ENCODE measurements around the gene SUSD2.

The SUSD2 gene

DNA sequence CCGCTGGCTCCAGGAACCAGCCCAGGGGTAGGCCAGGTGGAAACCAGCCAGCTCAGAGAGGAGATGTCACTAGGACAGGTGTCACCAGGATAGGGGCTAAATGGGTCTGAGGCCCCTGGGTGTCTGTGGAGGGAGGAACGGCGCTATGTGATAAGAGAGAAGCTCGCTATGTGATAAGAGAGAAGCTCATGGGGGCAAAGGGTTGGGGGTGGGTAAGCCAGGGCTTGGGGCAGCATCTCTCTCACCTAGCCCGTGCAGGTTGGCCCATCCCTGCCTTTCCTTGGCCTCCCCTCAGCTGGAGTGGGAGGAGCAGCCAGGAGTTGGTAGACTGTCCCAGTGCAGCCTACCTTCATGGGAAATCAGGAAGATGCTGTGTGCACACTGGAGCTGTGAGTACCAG, 26.5 kb upstream of the SUSD2 start:
- DNase-seq, result no peak

DNA sequence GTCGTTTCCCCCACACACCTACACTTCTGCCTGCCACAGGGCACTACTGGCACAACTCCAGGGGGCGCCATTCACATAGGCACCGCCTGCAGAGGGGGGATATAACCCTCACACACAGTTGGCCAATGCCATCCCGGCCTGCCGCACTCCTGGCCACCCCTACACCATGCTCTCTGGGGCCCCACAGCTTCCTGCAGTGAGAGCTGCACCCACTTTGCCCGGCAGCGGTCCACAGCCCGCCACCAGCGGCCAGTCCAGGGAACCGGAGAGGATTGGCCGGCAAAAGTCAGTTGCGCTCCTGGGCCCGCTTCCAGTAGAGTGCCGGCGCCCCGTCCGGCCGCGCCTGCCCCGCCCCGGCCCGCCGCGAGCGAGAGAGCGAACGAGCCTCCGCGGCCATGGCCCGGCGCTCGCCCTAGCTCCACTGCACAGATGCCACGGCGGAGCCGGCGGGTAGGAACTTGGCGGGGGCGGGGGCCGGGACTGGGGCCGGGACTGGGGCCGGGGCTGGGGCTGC, 25.6 kb upstream of the SUSD2 start:
- DNase-seq, result no peak

DNA sequence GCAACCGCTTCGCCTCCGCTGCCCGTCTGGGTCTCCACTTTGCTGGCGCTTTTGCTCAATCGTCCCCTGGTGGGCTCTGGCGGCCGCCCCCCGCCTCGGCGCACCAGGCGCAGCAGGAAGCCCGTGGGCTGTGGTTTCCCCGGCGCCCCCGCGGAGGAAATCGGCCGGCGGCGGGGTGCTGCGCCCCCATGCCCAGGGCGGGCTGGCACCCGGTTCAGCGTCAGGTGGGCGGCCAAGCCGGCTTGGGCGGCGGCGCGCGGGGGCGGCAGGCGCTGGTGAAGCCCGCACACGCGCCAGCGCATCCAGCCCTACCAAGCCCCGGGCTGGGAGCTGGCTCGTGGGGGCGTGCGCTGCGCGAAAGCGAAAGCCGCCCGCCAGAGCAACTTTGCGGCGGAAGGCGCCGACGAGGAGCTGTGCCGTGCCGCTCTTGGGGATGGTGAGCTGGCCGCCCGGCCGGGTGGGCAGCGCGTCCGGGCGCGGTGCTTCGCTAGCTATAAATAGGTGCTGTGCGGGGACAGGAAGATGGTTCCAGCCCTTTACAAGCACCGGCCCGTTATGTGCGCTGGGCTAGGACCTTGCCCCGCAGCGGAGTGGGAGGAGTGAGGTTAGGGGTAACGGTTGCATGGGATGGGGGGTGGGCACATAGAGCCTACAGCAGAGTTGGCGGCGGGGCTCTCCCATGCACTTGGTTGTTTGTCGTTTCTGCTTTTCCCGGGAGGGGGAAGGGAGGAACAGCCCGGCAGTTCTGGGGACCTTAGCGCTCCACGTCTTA, 25.0 kb upstream of the SUSD2 start:
- DNase-seq, result no peak

DNA sequence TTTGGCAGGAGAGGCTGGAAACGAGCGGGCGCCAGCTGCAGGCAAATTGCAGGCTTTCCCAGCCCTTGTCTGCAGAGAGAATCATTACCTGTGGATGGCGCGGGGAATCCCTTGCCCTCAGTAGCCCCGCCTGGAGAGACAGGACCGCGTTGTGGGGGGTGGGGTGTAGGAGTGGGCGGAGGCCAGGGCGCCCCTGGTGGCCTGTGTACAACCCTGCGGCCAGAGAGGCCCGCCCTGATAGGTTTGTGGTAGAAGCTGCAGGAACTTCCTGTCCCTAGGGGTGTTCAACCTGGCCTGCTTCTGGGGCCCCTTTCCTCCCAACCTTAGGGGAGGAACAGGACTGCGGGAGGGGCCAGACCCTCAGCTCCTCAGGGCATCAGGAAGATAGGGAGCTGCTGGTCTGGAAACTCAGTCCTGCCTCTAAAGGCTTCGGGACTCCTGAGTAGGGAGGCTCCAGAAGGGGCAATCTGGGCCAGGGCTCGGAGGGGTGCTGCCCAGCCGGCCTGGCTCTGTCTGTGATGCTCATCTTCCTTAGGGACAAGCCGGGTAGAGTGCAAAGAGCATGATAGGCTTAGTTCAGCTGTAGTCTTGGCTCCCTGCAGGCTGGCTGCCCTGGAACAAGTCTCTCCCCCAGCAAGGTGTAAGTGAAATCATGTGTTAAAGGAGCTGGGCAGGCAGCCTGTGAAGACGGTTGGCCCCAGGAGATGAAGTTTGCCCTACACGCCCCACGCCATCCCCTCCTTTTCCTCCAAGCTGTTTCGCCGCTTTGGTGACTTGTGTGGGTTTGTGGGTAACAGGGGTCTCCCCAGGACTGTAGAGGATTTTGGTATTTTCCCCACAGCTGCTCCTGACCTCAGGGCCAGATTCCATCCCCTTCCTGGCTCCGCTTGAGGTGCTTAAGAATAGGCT, 24.1 kb upstream of the SUSD2 start:
- DNase-seq, result peak; percentile 26

DNA sequence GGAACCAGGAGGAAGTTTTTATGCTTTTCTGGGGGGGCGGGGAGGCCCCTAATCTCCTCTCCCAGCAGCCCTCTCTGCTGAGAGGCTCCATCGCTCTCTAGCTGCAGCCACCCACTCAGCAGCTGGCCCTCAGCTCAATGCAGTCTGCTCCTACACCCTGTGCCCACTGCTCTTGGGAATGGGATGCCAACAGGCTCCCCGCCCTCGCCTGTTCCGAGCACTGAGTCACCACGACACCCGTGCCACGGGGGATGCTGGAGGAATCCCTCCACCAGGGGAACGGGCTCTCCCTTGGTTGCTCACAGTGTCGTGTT, 23.5 kb upstream of the SUSD2 start:
- no peak for DNase-seq

DNA sequence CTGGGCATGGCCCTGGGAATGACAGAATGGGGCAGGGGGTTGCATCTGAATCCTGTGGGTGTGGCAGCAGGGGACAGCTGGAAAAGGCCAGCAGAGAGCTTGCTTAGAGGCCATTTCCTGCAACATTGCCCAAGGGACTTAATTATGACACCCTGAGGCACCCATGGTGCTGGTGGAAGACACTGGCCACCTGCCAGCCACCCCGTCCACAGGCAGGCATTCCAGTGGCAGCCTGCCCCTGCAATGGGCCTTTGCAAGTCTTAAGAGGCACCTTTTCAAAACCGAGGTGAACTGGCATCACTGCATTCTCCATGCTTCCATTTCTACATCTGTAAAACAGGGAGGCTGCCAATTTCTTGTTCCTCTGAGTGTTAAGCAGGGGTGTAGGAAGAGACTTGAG, 21.6 kb upstream of the SUSD2 start:
- DNase-seq, result no peak

DNA sequence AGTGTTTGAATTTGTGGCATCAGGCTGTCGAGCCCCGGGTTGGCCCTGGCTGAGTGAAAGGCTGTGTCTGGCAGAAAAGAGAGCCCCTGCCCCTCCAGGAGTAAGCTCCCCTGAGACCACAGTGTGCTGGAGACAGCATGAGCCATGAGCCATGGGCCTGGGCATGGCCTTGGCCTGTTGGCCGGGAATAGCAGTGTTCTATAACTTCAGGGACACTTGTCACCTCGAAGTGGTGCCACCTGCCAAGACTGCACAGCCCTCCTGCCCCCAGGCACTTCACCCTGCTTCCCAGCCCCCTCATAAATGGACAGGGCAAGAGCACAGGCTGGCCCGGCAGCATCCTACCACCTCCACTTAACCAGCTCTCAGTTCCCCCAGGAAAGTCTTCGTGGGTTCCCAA, 20.7 kb upstream of the SUSD2 start:
- no peak for DNase-seq

DNA sequence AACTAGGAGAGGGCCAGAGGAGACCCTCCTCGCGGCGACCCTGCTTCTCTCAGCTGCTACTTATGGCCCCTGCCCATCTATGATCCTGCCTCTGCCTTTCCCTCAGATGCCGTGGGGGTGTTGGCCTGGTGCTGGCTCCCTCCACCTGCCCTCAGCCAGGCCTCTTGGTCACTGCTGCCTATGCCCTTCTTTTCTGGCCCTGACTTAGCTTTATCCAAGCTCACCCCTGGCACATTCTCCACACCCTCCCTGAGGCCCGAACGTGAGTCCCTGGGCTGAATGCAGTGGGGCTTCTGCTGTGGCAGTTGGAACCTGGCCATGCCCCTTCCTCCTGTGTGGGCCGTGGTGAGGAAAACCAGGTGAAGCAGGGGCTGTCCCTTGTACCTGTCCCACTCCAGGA, 19.8 kb upstream of the SUSD2 start:
- DNase-seq, result no peak

DNA sequence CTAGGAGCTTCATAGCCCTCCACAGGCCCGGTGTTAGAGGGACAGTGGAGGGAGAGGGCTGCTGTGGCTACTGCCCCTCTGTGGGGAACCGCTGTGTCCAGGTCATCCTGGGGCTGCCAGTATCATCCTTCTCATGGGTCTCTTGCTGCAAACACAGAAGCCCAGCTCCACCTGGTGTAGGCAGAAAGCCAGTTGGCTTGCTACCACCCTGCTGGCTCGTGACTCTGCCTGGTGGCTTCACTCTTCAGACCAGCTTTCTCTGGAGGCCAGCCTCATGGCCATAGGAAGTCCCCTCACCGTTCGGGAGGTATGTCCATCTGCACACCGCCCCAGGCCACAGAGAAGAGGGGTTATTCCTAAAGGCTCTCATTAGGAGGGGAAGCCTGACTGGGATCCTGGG, 19.4 kb upstream of the SUSD2 start:
- no peak for DNase-seq

DNA sequence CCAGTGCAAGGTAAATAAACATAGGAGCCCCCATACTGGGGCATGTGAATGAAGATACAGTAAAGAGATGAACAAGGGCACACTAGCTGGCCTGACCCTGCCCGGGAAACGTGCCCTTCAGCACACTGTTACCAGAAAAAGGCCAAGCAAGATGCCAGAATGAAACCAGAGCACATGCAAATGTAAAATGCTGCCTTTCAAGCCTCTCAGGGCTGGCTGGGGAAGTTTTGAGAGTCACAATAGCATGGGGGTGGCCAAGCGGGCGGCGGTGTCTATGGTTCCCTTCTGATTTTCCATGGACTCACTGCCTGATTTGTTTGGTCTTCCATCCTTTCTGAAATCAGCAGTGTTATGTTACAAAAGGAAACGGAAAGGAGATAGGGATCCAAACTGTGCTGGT, 18.9 kb upstream of the SUSD2 start:
- no peak for DNase-seq

DNA sequence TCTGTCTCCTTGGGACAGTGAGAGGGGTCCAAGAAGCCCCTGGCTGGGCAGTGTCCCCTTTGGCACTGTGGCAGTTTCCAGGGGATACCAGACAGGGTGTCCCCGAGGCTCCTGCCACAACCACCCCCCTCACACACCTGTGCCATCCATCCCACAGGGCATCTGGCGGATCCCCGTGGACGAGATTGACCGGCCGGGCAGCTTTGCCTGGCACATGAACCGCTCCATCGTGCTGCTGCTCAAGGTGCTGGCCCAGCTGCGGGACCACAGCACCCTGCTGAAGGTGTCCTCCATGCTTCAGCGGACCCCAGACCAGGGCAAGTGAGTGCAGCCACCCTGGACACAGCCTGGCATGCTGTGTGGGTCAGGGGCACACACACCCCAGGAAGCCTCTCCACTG, 17.0 kb upstream of the SUSD2 start:
- DNase-seq, result no peak

DNA sequence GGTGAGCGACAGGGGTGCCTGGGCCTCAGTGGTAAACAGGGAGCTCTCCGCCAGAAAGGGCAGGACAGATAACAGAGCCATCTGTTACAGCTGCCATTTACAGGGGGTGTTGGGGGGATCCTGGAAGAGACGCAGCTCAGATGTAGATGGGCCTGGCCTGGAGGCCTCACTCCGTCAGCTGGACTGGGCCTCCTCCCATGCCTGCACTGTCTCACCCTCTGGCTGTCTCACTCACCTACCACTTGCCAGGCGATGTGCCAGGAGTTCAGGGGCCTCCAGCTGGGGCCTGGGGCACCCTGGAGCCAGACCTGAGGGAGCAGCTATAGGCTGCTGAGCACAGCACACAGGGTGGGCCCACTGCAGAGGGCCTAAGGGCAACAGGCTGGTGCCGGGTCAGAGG, 16.3 kb upstream of the SUSD2 start:
- DNase-seq, result no peak

DNA sequence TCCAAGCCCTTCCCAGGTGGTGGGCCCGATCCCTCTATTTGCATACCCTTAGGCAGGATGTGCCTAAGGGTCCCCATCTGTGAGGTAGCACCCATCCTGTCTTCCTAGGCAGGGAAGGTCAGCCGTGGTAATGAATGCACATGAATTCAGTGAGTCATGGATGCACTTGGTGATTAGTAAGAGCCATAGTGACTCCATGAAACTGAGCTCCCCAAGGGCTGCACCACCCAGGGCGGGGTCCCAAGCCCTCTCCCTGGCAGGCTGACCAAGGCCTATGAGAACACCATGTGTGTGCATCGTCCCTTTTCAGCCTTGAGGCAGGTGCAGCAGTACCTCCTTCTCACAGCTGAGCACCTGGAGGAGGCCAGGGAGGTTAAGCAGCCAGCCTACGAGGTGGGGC, 15.6 kb upstream of the SUSD2 start:
- DNase-seq, result no peak

DNA sequence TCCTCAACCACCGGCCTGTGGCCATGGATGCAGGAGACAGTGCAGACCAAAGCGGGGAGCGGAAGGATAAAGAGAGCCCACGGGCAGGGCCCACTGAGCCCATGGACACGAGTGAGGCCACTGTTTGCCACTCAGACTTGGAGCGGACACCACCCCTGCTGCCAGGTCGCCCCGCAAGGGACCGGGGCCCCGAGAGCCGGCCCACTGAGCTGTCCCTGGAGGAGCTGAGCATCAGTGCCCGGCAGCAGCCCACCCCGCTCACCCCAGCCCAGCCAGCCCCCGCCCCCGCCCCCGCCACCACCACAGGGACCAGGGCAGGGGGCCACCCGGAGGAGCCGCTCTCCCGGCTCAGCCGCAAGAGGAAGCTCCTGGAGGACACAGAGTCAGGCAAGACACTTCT, 14.5 kb upstream of the SUSD2 start:
- DNase-seq, result no peak

DNA sequence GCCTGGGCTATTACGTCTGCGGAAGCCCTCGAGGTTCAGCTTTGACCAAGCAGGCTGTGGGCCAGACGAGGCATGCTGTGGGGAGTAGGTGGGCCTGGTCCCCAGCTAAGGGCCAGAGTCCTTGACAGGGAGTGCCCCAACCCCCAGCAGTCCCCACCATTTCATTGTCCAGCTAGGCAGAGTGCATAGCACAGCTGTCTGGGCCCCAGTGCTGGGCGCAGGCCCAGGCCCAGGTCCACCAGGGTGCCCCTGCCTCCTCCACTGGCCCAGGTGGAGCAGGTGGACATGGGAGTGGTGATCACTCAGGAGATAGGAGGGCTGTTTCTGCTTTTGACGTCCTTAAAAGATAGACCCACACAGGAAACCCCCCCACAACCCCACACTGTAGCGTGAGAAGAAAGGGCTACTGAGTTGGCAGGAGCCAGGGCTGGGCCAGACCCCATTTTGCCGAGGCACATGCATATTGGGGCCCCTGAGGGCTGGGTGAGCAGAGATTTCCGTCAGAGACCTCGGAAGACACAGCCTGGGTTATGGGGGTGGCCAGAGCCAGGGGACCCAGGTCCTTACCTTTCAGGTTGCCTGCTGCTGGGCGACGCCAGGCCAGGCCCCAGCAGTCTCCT, 11.7 kb upstream of the SUSD2 start:
- DNase-seq, result no peak

DNA sequence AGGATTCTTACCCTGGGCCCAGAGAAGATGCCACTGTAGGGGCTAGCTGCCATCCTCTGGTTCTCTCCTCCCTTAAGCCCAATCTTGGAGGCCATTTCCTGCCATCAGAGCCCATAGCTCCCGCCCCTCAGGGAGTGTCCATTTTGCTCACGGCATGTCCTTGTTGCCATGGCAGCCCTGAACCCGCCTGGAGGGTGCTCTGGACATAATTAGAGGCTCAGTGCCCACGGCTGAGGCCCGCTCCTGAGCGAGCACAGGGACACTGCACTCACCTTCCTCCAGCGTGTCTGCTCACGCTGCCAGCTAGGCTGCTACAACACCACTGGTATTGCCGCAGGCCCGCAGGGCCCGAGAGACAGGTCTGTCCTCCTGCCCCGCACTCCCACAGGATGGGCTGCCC, 11.1 kb upstream of the SUSD2 start:
- DNase-seq, result no peak

DNA sequence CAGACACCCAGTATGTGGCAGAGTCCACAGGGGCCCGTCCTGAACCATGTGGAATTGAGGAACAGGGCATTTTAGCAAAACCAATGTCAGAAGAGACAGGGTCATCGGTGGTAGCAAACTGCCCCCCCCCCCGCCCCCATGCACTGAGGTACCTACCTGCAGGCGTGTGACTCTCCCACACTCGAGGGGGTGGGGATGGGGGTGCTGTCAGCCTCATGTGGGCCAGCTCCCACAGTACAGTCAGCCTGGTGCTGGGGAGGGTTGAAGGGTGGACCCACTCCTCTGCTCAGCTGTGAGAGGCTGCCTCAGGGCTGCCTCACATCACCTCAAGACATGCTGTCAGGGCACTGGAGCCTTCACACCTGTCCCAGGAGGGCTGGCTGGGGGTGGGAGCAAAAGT, 10.7 kb upstream of the SUSD2 start:
- no peak for DNase-seq

DNA sequence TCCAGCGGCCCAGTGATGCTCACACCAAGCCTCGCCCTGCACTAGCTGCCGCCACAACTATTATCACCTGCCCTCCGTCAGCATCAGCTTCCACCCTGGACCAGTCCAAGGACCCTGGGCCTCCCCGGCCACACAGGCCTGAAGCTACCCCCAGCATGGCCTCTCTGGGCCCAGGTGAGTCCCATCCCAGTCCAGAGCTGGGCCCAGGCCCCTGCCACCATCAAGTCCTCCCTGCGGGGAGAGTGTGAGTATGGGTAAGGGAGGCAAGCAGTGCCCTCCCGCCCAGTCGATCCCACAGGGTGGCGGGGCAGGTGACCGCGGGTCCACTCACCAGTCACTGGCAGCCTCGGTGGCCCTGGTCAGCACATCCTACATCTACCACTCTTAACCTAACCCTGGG, 9.5 kb upstream of the SUSD2 start:
- DNase-seq, result no peak

DNA sequence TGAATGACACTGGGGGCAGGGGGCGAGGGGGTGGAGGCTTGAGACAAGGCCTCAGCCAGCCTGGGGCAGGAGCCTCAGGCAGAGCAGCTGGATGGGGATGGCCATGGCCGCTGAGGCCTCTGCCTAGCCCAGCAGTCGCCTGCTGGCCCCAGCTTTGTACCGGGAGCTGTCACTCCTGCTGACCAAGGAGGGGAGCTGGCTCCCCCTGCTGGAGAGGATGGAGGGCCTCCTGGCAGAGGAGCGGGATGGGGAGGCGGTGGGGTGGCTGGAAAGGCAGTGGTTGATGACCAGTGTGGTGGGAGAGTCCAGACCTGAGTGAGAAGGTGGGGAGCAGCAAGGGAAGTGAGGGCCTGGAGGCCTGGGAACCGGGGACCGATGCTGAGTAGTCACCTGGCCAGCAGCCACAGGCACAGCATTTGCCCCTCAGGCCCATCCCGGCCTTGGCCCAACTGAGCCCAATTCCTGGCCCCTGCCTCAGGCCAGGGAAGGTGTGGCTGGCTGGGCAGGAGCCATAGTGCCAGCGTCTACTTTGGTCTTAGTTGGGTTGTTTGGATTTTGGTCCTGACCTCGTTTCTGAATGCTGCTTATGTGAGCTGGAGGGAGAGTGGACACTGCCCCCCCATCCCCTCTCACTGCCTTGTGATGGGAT, 6.0 kb upstream of the SUSD2 start:
- DNase-seq, result no peak

DNA sequence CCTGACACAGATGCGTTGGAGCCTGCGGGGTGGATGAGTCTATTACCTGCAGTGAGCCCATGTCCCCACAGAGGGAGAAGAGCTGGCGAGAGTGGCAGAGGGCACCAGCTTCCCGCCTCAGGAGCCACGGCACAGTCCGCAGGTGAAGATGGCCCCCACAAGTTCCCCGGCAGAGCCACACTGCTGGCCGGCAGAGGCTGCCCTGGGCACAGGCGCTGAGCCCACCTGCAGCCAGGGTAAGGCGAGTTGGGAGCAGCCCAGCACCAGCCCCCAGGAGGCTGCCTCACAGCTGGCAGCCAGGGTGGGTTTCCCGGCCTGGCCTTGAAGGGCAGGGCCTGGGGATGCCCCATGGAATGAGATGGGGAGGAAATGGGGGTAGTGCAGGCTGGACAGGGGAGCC, 5.2 kb upstream of the SUSD2 start:
- no peak for DNase-seq

DNA sequence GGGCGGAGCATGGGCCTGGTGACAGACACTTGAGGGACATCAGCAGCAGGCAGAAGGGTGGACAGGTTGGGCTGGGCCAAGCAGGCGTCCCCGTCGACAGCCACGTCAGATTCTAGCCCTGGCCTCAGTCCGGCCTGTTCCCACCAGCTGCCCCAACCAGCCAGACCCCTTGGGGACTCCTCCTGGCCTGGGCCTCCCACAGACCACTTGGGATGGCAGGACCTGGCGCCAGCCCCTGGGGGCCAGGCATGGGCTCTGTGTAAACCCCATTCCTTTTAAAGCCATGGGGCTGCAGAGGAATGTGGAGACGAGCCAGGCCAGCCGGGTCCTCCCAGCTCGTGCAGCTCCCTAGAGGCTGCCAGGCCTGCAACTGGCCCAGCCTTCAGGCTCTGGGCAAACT, 4.7 kb upstream of the SUSD2 start:
- no peak for DNase-seq

DNA sequence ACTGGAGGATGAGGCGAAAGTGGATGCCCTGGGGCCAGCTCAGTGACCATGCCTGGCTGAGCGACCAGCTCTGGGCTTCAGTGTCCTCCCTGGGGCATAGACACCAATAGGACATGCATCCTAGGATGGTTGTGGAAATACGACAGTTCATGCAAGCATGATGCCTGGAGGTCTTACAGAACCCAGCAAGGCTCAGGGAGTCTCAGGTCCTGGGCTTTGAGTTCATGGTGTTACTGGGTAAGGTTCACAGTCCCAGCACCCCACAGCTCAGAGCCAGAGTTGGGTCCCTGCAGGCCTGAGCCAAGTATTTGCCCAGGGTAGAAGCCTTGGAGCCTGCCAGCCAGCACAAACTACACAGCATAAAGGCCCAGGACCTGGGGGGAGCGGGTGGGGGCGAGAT, 4.2 kb upstream of the SUSD2 start:
- no peak for DNase-seq

DNA sequence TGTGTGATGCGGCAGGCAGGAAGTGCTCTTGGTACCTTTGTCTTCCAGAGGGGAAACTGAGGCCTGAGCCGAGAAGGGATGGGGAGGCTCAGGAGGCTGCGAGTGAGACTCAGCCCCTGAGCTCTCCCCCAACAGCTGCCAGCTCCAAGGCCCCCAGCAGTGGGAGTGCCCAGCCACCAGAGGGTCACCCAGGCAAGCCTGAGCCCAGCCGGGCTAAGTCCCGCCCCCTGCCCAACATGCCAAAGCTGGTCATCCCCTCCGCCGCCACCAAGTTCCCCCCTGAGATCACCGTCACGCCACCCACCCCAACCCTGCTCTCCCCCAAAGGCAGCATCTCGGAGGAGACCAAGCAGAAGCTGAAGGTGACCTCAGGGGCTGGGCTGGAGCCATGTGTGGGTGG, 3.8 kb upstream of the SUSD2 start:
- DNase-seq, result no peak

DNA sequence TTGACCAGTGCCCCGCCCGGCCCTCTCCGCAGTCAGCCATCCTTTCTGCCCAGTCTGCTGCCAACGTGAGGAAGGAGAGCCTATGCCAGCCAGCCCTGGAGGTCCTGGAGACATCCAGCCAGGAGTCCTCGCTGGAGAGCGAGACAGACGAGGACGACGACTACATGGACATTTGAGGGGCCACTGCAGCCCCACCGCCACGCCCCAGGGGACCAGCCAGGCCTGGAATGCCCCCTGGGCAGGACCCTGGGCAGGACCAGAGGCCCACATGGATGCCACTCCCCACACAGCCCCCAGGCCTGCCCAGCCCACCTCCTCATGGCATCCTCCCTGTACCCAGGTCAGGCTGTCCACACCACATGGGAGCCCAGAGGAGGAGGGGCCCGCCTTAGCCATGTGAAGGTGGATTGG, 3.3 kb upstream of the SUSD2 start:
- DNase-seq, result no peak

All from NCI-H748 treated with DMSO at 0.1 percent for 48 hours (cell line).